ENCODE measurements around the gene CD81.

Gene CD81

GRCh38 chr11:2414616-2415015 is 37.5 kb downstream of the CD81 start:
- in situ Hi-C loops (cut with MboI; ENCODE audit: low sequenced_read_pairs) = loop anchor here (5.0 kb wide), 1 partner anchor 227 kb away; no protein-coding TSS in a partner anchor
- H3K9me3 ChIP-seq = no peaks in the 10 kb centered on the region

GRCh38 chr11:2415171-2415570 is 38.1 kb downstream of the CD81 start:
- Histone ChIP-seq H3K4me3 (no peak overlapping the region), H3K4me1 (no peaks in the 10 kb centered on the region), H3K36me3 (replicated peaks) (no peaks in the 10 kb centered on the region), H3K9me3 (no peaks in the 10 kb centered on the region), H3K27me3 (ENCODE audit: low read depth) (peaks cover 7% of the 10 kb centered on the region)
- DNase-seq (ENCODE audit: low spot score in 2 of 2) = no peak
- in situ Hi-C loops (cut with MboI; ENCODE audit: low sequenced_read_pairs) = loop anchor here (5.0 kb wide), 1 partner anchor 228 kb away; no protein-coding TSS in a partner anchor

More at GRCh38 chr11:2414616-2415015, 37.5 kb downstream of the CD81 start:
- H3K4me3 ChIP-seq = no peak overlapping the region
- no peak for DNase-seq (ENCODE audit: low spot score in 2 of 2)
- peaks cover 11% of the 10 kb centered on the region for H3K27me3 ChIP-seq (ENCODE audit: low read depth)
- no peaks in the 10 kb centered on the region for H3K4me1 ChIP-seq
- no peaks in the 10 kb centered on the region for H3K36me3 ChIP-seq (replicated peaks)

DNA sequence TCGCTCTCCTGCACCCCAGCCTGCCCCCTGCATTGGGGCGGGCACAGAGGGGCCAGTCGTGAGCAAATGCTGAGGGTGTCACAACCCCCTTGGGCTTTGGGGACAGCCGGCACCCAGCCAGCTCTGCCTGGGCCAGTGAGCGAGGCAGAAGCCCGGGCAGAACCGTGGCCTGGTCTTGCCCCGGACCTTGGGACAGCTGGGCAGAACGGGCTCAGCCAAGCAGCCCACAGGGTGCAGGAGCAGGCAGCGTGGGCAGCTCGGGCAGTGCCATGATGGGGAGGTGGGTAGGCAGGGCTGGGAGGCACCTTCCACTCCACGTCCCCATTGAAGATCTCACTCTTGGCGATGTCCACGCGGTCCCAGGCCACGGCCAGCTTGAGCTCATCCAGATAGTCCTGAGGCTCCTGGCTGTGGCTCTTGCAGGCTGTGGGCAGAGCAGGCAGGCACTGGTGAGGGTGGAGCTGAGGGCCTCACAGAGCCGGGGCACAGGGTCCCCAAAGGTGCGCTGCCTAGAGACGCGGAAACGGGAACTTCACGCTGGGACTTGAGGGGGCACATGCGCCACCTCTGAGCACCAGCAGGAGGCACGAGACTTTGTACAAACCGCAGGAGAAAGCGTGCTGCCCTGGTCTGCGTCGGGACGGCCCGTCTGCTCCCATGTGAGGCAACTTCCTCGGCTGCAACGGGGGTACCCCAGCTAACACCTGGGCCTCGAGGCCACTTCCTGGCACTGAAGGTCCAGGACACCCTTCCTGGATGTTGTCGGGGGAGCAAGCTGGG is 38.7 kb downstream of the CD81 start:
- DNase-seq (ENCODE audit: low spot score in 2 of 2) = no peak
- H3K9me3 ChIP-seq = no peaks in the 10 kb centered on the region
- in situ Hi-C loops (cut with MboI; ENCODE audit: low sequenced_read_pairs) = loop anchor here (5.0 kb wide), 1 partner anchor 228 kb away; no protein-coding TSS in a partner anchor
- H3K27me3 ChIP-seq (ENCODE audit: low read depth) = peaks cover 4% of the 10 kb centered on the region
- no peaks in the 10 kb centered on the region for H3K4me1 ChIP-seq
- no peak overlapping the region for H3K4me3 ChIP-seq
- H3K36me3 ChIP-seq (replicated peaks) = no peaks in the 10 kb centered on the region

DNA sequence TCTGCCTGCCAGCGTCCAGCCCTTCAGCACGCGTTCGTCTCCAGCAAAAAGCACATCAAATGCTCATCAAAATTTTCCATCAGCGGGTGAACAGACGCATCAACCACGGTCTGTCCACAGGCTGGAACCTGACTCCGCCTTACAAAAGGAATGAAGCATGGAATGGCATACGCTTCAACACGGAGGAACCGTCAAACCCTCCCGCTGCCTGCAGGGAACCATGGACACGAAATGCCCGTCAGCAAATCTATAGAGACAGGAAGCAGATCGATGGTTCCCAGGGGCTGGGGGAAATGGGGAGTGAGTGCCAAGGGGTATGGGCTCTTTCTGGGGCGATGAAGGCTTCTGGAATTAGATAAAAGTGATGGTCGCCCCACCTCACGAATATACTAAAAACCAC is 39.7 kb downstream of the CD81 start:
- no peak for DNase-seq (ENCODE audit: low spot score in 2 of 2)
- in situ Hi-C loops (cut with MboI; ENCODE audit: low sequenced_read_pairs) = loop anchor here (5.0 kb wide), 1 partner anchor 229 kb away; no protein-coding TSS in a partner anchor
- H3K9me3 ChIP-seq = no peaks in the 10 kb centered on the region
- H3K4me1 ChIP-seq = no peaks in the 10 kb centered on the region
- H3K36me3 ChIP-seq (replicated peaks) = no peaks in the 10 kb centered on the region
- H3K27me3 ChIP-seq (ENCODE audit: low read depth) = no peaks in the 10 kb centered on the region; the same call in 1 of the 2 replicates
- H3K4me3 ChIP-seq = no peak overlapping the region

DNA sequence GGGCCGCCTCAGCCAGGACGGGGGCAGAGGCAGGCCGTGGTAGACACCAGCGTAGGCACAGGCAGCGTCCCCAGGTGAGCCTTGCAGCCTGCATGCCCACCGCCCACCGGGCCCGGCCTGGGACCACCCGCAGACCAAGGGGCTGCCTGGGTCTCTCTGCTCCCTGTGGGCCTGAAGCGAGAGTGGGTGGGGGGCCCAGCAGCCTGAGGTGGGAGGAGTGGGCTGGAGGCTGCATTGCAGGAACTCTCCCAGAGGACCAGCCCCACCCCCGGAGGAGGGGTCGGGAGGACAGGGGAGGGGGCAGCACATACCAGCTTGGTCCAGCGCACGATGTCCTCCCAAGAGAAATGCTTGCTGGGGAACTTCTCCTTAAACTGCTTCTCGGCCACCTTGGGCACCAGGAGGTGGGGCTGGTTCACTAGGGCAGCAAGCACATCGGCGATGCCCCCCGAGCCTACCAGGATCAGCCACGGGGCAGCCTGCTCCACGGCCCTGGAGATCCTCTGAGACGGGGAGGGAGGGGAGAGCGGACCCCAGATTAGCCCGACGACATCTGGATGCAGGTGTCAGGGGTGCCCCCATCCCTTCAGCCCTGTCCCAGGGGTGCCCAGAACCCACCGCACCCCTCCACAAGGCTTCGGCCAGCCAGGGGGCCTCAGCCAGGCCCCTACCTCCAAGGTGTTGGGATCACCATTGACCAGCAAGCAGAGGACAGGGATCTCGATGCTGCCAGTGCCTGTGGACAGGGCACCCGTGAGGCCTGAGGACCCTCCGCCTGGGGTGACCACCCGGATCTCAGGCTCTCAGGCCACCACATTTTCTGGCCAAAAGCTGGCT is 41.0 kb downstream of the CD81 start:
- Histone ChIP-seq H3K9me3 (no peaks in the 10 kb centered on the region), H3K36me3 (replicated peaks) (no peaks in the 10 kb centered on the region), H3K27me3 (ENCODE audit: low read depth) (no peaks in the 10 kb centered on the region; the same call in 1 of the 2 replicates), H3K4me1 (no peaks in the 10 kb centered on the region), H3K4me3 (no peak overlapping the region)
- in situ Hi-C loops (cut with MboI; ENCODE audit: low sequenced_read_pairs) = loop anchor here (5.0 kb wide), 1 partner anchor 231 kb away; no protein-coding TSS in a partner anchor
- DNase-seq (ENCODE audit: low spot score in 2 of 2) = no peak

DNA sequence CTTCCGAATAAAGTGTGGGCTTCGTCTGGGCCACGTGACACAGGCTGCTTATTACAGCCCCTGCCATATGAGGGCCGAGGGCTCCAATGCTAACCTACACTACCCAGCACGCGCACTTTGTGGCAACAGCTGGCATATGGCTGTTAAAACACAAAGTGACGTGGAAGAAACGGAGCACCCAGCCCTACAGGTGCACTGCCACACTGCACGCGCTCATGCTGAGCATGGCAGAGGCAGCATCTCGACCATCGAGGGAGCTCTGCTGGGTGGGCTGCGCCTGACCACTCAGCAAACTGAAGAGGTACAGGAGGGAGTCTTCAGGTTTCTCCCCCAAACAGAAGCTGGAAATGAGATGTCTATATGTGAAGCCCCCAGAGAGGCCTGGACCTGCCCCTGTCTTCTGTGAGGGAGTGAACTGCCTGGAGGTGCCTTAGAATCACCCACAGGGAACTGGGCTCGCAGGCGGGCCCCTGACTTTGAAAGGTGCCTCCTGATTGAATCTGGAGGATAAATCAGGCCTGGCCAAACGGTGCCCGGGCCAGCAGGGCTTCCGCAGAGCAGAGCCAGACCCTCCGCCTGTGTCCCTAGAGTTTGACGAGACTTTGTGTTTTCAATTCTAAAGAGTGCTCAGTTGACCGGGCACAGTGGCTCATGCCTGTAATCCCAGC is 41.7 kb downstream of the CD81 start:
- no peaks in the 10 kb centered on the region for H3K36me3 ChIP-seq (replicated peaks)
- H3K4me1 ChIP-seq = no peaks in the 10 kb centered on the region
- no peaks in the 10 kb centered on the region; the same call in 1 of the 2 replicates for H3K27me3 ChIP-seq (ENCODE audit: low read depth)
- no peaks in the 10 kb centered on the region for H3K9me3 ChIP-seq
- in situ Hi-C loops (cut with MboI; ENCODE audit: low sequenced_read_pairs) = loop anchor here (5.0 kb wide), 1 partner anchor 232 kb away; no protein-coding TSS in a partner anchor
- no peak for DNase-seq (ENCODE audit: low spot score in 2 of 2)
- H3K4me3 ChIP-seq = no peak overlapping the region

- Histone ChIP-seq H3K9me3 (no peaks in the 10 kb centered on the region), H3K27me3 (ENCODE audit: low read depth) (no peaks in the 10 kb centered on the region; the same call in 1 of the 2 replicates), H3K4me1 (no peaks in the 10 kb centered on the region), H3K36me3 (replicated peaks) (no peaks in the 10 kb centered on the region), H3K4me3 (no peak overlapping the region)
- in situ Hi-C loops (cut with MboI; ENCODE audit: low sequenced_read_pairs) = loop anchor here (5.0 kb wide), 1 partner anchor 233 kb away; no protein-coding TSS in a partner anchor
- DNase-seq (ENCODE audit: low spot score in 2 of 2) = peak; percentile 55 to 78
These were observed 42.8 kb downstream of the CD81 start for GRCh38 chr11:2419638-2420501.

GRCh38 chr11:2420502-2421225 is 43.6 kb downstream of the CD81 start:
- H3K36me3 ChIP-seq (replicated peaks) = no peaks in the 10 kb centered on the region

DNA sequence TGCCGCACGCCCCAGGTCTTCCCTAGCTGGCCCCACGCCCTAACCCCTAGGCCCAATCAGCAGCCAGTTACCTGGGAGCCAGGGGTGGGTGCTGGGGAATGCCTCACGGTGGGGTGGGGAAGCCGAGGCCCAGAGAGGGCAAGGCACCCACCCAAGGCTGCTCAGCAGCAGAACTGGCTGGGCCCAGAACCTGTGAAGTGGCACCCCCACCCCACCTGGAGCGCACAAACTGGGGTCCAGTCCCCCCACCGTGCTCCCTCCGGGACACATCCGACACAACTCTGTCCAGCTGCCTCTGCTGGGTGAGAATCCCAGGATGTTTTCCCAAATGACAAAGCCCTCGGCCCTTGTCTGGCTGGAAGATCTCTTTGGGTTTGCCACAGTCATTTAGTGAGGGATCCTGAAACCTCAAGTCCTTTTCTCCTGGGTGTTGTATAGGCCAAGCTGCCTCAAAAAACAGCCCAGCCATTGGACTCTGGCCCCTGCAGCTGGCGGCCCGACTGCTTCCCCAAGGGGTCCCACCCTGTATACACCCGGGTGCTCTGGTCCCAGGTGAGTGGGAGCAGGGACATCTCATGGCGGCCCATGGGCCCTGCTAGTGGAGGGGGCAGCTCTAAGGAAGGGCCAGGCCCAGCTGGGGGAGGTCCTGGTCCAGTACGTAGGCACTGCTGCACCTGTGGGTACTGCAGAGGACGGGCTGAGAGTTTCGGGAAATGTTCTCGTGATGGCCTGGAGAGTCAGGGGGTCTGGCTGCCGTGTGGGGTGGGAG is 44.3 kb downstream of the CD81 start:
- Histone ChIP-seq H3K36me3 (replicated peaks) (no peaks in the 10 kb centered on the region), H3K4me1 (no peaks in the 10 kb centered on the region), H3K27me3 (ENCODE audit: low read depth) (no peaks in the 10 kb centered on the region), H3K4me3 (no peak overlapping the region), H3K9me3 (no peaks in the 10 kb centered on the region)
- no peak for DNase-seq (ENCODE audit: low spot score in 2 of 2)
- in situ Hi-C loops (cut with MboI; ENCODE audit: low sequenced_read_pairs) = no loop called here

More at GRCh38 chr11:2420502-2421225, 43.6 kb downstream of the CD81 start:
- no peak overlapping the region for H3K4me3 ChIP-seq
- in situ Hi-C loops (cut with MboI; ENCODE audit: low sequenced_read_pairs) = no loop called here
- H3K27me3 ChIP-seq (ENCODE audit: low read depth) = no peaks in the 10 kb centered on the region
- H3K4me1 ChIP-seq = no peaks in the 10 kb centered on the region
- peak; percentile 73 to 84 for DNase-seq (ENCODE audit: low spot score in 2 of 2)
- H3K9me3 ChIP-seq = no peaks in the 10 kb centered on the region

DNA sequence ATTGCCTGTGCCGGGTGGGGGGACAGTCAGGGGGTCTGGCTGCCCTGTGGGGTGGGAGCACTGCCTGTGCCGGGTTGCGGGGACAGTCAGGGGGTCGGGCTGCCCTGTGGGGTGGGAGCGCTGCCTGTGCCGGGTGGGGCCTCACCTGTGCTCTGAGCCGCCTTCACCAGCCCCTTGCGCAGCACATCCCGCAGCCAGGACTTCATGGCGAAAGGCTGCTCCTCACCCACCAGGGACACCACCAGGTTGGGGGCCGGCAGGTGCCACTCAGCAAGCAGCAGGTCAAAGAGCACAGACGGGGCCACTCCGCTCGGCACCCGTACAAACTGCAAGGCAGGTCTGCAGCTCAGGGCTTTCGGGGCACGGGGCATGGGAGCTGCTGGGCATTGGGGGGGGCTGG is 44.9 kb downstream of the CD81 start:
- DNase-seq (ENCODE audit: low spot score in 2 of 2) = no peak
- Histone ChIP-seq H3K36me3 (replicated peaks) (no peaks in the 10 kb centered on the region), H3K27me3 (ENCODE audit: low read depth) (no peaks in the 10 kb centered on the region), H3K4me3 (no peak overlapping the region), H3K4me1 (no peaks in the 10 kb centered on the region), H3K9me3 (no peaks in the 10 kb centered on the region)
- in situ Hi-C loops (cut with MboI; ENCODE audit: low sequenced_read_pairs) = no loop called here

GRCh38 chr11:2422461-2423156 is 45.5 kb downstream of the CD81 start:
- no peak for DNase-seq (ENCODE audit: low spot score in 2 of 2)
- Histone ChIP-seq H3K36me3 (replicated peaks) (no peaks in the 10 kb centered on the region), H3K4me1 (no peaks in the 10 kb centered on the region), H3K27me3 (ENCODE audit: low read depth) (no peaks in the 10 kb centered on the region), H3K4me3 (no peak overlapping the region), H3K9me3 (no peaks in the 10 kb centered on the region)
- in situ Hi-C loops (cut with MboI; ENCODE audit: low sequenced_read_pairs) = no loop called here

Measured in HAP-1 (cell line).